ENCODE measurements around the gene SLC39A1. TPM values are rescaled to one million over a fixed set of nuclear protein-coding genes. Genes with fewer than 3 reads are reported as not detected.
A peak's percentile ranks its signal among the peaks of the same experiment; 100 is the strongest.

SLC39A1 gene
- total and polyA plus RNA-seq, 2 donors (not counting 3 experiments of a cell fraction or from before 2014, with no cell fraction given), result 75.8 to 98.0 TPM

- no peak overlapping the region for H3K27ac ChIP-seq (ENCODE audit: insufficient read depth, low read depth, low read length)
- BruUV-seq (replicated peaks), result TSS peak; percentile 25
- no peak overlapping the region for H2AFZ ChIP-seq (ENCODE audit: low read depth, low read length)
- FAIRE-seq (no peak), DNase-seq (ENCODE audit: low read depth, low spot score) (peak; percentile 30)
- peaks cover 0 to 3% of the 10 kb centered on the region in 2 experiments for H3K36me3 ChIP-seq (ENCODE audit: control insufficient read depth in 2 of 2, extremely low read depth in 1 of 2, insufficient read depth in 2 of 2, low read length in 2 of 2)
- H3K4me2 ChIP-seq (ENCODE audit: insufficient read depth, low read length), result peak overlapping the region; percentile 71
- ChIA-PET POLR2A (interaction anchor here (1.2 kb wide), 1 partner anchor 41 kb away, joined by 3 read pairs; no protein-coding TSS in a partner anchor), CTCF (interaction anchor here (0.8 to 3.4 kb wide), 12 partner anchors 10 to 124 kb away, joined by 3 to 25 read pairs (median 4); partner anchors contain the start of genes DENND4B and RAB13)
- H3K9me1 ChIP-seq (replicated peaks; ENCODE audit: control insufficient read depth, extremely low read depth, insufficient read depth, low read length), result no peaks in the 10 kb centered on the region
- no peaks in the 10 kb centered on the region for H3K27me3 ChIP-seq (ENCODE audit: control insufficient read depth in 2 of 2, insufficient read depth in 2 of 2, low read length in 2 of 2)
- intact Hi-C loops (cut with micrococcal nuclease), result loop anchor here (1.0 kb wide), 2 partner anchors 65 to 100 kb away; partner anchors contain the start of gene RAB13
- TF ChIP-seq JUN (IDR thresholded peaks at IDR 0.05; ENCODE audit: borderline replicate concordance, insufficient read depth, insufficient read length, low read depth) (no peak), POLR2A (IDR thresholded peaks at IDR 0.05; ENCODE audit: low read depth, low read length) (no peak), EZH2 (IDR thresholded peaks at IDR 0.05; ENCODE audit: borderline replicate concordance, low read depth, low read length, severe bottlenecking) (no peak), MYC (IDR thresholded peaks at IDR 0.05; ENCODE audit: low read depth, low read length) (no peak), POLR2AphosphoS5 (IDR thresholded peaks at IDR 0.05; ENCODE audit: insufficient read depth, low read depth, low read length) (no peak), CTCF (IDR thresholded peaks at IDR 0.05; ENCODE audit: extremely low read depth in 1 of 2, insufficient read depth in 1 of 2, low read depth in 1 of 2, low read length in 2 of 2) (no peak), GATA2 (IDR thresholded peaks at IDR 0.05; ENCODE audit: insufficient read depth, insufficient read length, low read depth, low read length) (no peak), MAX (IDR thresholded peaks at IDR 0.05; ENCODE audit: insufficient read depth, insufficient read length) (no peak), FOS (IDR thresholded peaks at IDR 0.05; ENCODE audit: borderline replicate concordance, insufficient read depth, low read length) (no peak)
- dilution Hi-C loops (cut with MboI; ENCODE audit: extremely low pct_ligation_motif_present, low sequenced_read_pairs), result no loop called here
- H3K79me2 ChIP-seq (ENCODE audit: control insufficient read depth, insufficient read depth, low read length), result peaks cover 56% of the 10 kb centered on the region
- peak overlapping the region; percentile 67 to 91 (median 85) for H3K4me3 ChIP-seq (replicated peaks in 1 of 3; ENCODE audit: insufficient read depth in 1 of 3, low read depth in 1 of 3, low read length in 3 of 3)
- peaks cover 19% of the 10 kb centered on the region for H4K20me1 ChIP-seq (replicated peaks; ENCODE audit: control insufficient read depth, extremely low read depth, insufficient read depth, low read length)
- H3K9ac ChIP-seq (replicated peaks; ENCODE audit: extremely low read depth, insufficient read depth, low read length), result peak overlapping the region; percentile 66
- H3K9me3 ChIP-seq (replicated peaks; ENCODE audit: control insufficient read depth, insufficient read depth, low read length), result no peaks in the 10 kb centered on the region
- H3K4me1 ChIP-seq (ENCODE audit: control insufficient read depth, extremely low read depth, insufficient read depth, low read length), result peaks cover 22% of the 10 kb centered on the region
Observed at GRCh38 chr1:153921803-153922075, 41.6 kb downstream of the SLC39A1 start.
